ENCODE results near the gene KMT2E.
"Not testable (repeated sequence)": the region's sequence is repeated elsewhere in the genome, so short reads cannot be mapped to it uniquely, and the experiment has no call there.

The KMT2E gene

DNA sequence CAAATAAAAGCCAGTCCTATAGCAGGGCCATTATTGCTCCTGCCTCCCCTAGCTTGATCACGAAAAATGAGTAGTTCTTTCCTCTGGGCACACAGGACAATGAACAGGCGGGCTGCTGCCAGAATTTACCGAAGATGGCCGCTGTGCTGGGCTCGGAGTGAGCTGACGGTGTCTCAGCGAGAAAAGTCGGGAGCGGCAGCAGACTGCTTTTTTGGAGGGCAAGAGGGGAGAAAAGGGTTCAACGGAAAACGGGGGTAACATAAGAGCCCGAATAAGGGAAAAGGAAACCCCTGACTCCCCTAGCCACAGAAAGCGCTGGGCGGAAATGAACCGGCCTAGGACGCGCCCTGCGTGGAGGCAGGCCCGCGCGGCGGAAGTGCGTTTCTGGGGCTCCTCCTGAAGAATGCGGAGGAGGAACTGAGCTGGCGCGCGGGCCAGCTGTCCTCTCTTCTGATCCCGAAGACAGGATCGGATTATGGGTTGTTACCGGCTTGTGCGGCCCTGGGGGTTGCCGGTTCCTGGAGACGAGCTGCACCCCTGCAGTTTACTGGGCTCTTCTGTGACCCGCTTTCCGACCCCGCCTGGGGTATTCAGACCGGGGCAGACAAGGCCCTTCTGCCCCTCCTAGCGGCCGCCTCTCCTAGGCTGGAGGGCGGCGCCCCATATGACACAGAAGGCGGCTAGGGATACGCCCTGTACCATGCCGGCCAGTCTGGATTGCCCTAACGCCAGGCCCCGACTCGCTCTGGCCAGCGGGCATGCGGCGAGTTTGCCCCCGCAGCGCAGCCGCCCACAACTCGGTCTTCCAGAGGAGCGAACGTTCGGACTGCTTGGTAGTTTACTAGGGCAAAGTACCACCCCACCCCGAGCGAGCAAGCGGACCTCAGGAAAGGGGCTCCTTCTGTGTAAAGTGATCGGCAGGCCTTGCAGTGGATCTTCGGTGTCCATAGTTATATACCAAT, 30.1 kb upstream of the KMT2E start:
- peak; percentile 87 for DNase-seq

DNA sequence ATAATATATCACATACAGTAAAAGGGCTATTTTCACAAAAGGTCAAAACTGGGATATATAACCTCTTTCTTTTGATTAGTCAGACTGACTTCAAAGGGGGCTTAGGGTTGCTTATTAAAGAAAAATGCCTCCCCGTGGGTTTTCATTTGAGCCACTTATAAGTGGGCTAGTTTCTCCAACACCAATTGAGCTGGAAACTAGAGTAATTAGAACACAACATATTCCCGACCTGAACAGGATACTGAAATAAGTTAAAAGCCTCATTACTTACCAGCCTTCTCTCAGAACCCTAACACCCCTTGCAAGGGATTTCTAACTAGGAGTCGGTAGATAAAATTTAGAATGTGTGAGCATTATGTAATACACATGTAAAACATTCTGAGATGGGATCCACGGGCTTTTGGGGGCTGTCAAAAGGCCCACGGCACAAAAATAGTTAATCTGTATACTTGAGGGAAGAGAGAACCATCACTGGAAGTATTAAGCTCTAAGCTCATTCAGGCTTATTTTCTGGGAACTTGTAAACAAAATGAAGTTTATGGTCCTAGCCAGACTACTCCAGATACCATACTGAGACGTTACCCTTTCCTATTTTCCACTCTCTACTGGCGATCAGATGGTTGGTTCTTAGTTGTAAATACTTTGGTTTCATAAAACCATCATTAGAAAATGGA, 29.3 kb upstream of the KMT2E start:
- no peak for DNase-seq

GRCh38 chr7:104985259-104985617, 28.8 kb upstream of the KMT2E start:
- peak; percentile 35 for DNase-seq

- no peak for DNase-seq
Measured at GRCh38 chr7:104986628-104987259, 27.3 kb upstream of the KMT2E start.

DNA sequence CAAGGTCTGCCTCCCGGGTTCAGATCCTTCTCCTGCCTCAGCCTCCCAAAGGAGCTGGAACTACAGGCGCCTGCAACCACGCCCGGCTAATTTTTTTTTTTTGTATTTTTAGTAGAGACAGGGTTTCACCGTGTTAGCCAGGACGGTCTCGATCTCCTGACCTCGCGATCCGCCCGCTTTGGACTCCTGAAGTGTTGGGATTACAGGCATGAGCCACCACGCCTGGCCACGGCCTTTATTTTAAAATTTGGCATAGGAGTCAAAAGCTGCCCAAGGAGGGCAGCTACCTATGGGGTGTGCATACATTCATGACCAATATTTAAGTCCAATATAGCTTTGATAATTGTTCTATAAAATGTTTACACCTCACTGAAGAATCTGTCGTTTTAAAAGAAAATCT, 26.6 kb upstream of the KMT2E start:
- DNase-seq: not testable (repeated sequence)

GRCh38 chr7:104990983-104991382, 23.0 kb upstream of the KMT2E start:
- no peak for DNase-seq

- no peak for DNase-seq
Measured at GRCh38 chr7:104992306-104992705, 21.7 kb upstream of the KMT2E start.

DNA sequence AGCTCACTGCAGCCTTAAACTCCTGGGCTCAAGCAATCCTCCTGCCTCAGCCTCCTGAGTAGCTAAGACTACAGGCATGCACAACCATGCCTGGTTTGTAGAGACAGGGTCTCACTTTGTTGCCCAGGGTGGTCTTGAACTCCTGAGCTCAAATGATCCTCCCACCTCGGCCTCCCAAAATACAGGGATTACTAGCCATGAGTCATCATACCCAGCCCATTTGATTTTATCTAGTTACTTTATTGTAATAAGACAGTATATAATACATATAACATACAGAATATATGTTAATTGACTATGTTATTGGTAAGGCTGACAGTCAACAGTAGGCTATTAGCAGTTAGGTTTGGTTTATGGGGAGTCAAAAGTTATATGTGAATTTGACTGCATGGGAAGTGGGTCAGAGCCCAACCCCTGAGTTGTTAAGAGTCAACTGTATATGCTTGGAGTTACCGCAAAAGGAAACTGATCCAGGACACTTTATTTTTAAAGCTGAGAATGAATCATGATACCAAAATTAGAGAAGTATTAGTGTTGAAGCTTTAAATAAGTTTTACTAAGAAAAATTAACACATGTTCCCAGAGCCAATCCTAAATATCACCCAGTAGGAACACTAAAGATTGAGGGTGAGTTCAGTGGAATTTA, 20.7 kb upstream of the KMT2E start:
- no peak for DNase-seq

DNA sequence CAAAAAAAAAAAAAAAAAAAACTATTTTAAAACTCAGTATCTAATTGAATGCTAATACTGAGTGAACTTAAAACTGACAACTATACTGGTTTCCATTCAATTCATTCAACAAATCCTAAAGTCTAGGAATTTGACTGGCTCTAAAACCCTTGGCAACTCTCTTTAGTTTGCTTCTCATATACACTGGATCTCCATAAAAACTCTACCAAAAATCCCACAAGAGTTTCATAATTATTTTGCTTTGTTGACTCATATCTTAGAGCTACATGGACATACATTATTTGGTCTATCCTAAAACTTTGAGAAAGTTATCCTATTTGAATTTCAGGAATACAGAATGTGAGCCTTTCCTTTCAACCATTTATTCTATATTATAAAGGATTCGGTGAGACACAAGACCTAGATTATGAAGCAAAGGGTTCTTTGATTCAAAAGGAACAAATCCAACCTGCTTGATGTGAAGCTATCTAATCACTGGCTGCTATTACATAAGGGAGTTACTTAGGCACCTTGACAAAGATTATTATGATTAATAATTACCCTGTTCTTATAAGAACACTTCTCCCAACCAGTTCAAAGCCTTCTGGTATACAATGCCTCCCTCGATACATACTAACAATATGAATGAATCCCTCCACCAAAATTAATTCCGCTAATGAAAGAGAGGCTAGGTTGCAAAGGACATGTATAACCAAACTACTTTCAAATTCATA, 15.8 kb upstream of the KMT2E start:
- no peak for DNase-seq

- no peak for DNase-seq
Measured at GRCh38 chr7:105000200-105000599, 13.8 kb upstream of the KMT2E start.

DNA sequence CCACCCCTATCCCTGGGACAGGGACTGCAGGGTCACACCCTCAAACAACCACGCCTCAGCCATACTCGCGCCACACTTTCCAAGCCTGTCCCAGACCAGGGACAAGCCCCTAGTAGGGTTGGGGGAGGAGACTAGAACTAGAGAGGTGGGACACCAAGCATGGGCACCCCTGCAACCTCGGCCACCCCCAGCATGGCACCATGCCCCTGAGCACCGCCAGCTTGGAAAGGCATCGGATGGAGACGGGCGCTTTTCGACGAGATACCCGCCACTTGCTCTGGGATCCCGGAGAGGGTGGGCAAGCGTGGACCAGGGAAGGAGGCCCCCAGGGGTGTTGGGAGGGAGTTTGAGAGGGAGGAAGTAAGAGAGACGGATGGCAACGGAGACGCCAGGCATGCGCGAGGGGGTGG, 13.1 kb upstream of the KMT2E start:
- no peak for DNase-seq

GRCh38 chr7:105001652-105002184, 12.3 kb upstream of the KMT2E start:
- DNase-seq: no peak

DNA sequence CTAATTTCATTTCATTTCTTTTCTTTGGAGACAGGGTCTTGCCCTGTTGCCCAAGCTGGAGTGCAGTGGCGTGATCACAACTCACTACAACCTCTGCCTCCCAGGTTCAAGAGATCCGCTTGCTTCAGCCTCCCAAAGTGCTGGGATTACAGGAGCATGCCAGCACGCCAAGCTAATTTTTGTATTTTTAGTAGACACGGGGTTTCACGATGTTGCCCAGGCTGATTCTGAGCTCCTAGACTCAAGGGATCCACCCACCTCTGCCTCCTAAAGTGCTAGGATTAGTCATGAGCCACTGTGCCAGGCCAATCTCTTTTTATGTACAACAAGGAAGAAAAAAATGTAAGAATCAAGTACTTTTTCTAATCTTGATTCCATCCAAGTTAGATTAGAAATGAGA, 10.7 kb upstream of the KMT2E start:
- DNase-seq: no peak

- no peak for DNase-seq
Measured at GRCh38 chr7:105003872-105004510, 10.0 kb upstream of the KMT2E start.

DNA sequence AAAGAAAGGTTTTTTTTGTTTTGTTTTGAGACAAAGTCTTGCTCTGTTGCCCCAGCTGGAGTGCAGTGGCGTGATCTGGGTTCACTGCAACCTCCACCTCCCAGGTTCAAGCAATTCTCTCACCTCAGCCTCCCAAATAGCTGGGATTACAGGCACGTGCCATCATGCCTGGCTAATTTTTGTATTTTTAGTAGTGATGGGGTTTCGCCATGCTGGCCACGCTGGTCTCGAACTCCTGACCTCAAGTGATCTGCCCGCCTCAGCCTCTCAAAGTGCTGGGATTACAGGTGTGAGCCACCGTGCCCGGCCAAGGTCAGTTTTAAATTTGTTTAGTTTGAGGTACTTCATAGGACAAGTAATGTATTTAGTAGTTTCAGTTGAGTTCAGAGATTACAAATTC, 9.0 kb upstream of the KMT2E start:
- DNase-seq: not testable (repeated sequence)

- DNase-seq: not testable (repeated sequence)
Measured at GRCh38 chr7:105005486-105005885, 8.5 kb upstream of the KMT2E start.

DNA sequence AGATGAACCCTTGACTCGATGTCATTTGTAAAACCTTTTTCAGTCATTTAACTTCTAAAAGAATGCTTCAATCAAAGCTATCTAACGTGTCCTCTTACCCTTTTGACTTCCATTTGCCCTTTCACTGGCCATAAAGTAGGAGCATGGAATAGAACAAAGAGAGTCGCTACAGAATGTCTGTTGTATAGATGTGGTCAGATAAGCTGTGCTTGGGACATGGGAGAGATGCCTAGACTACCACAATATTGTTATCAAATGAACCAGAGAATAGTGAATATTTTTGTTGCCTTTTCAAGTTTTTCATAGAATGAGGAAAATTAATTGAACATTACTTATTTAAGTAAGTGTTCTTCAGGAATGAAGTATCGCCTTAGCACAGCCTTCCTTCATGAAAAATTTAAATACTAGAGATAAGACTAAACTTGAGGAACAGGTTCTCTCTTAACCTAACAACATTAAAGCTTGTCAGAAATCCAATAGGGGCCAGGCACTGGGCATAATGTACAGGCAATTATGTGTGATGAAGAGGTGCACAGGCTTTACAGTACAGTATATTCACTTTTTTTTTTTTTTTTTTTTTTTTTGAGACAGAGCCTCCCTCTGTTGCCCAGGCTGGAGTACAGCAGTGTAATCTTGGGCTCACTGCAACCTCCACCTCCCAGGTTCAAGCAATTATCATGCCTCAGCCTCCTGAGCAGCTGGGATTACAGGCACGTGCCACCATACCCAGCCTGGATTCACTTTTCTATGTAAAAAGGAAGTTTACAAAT, 7.5 kb upstream of the KMT2E start:
- DNase-seq: no peak

DNA sequence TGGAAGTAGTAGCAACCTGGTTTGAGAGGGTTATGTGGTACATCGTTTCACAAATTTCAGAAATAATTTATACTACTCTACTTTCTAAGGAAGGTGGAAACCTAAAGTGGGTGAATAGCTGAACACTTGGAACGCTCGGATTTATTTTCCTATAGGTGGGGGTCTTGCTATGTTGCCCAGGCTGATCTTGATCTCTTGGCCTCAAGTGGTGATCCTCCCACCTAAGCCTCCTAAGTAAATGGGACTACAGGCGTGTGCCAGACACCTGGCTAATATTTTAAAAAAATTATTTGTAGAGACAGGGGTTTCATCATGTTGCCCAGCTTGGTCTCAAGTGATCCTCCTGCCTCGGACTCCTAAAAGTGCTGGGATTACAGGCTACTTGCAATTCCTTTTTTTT, 6.7 kb upstream of the KMT2E start:
- DNase-seq: no peak

DNA sequence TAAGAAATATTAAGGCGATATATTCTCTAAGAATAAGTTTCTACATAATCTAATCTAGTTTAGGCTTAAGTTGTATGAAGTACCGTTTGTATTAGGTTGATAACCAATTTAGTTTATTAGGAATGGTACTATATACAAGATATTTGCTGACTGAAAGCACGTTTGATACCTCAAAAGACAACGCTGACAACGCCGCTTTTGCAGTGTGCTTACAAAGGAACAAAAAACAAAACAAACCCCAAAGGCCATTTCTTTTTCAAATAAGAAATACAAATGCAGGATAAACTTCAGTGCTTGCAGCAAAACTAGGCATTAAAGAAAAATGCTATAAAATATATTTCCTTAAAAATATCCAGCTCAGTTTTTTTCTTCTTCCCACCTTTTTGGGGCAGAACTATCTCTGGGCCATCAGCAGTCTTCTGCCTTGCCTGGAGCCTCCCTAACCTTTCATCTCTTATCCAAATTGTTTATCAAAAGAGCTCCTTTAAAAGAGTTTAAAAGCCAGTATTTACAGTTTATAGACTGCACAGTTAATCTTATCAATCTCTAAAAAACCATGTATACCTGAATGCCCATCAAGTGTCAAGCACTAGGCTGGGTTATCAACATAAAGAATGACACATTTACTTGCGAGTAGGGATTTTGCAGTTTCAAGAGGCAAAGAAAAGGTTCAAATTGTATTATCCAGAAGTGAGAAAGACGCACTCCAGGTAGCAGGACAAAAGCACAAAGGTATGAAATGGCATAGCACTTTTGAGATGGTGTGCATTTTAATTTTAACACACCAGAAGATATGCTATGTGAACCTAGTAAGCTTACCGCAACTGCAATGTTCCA, 4.1 kb upstream of the KMT2E start:
- DNase-seq: no peak

DNA sequence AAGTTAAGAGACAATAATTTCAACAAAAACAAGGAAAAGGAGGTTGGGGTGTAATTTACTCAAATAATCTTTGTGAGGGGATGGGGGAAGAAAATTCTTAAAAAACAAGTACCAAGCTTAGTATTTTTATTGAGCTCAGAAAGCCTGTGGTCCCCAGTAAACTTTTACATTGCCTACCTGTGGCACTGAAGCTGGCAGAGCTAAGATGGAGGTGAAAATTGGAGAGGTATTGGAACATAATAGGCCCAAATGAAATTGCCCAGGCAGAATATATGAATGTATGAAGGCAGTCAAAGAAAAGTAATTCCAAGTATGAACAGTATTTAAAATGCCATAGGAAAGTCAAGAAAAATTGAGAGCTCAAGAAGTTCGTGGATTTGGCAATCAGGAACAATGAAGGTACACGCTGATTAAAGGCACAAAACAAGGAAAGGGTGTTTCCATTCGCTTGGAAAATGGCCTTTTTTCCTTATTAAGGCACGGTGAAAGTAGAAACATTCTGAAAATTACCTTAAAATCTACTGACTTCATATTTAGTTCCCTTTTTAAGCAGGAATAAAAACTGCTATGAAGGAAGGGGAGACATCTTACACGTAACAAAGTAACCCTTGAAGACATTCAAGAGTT, 3.4 kb upstream of the KMT2E start:
- DNase-seq: no peak

Measured in NCI-H1105 treated with DMSO at 0.1 percent for 48 hours (cell line).